Colon (tissue), 2 donors: ENCODE data around the gene HDAC4.

Source experiments
- FAIRE-seq: peaks from 2 replicates; lab custom pipeline; 2012; peaks lifted over from hg19 to GRCh38; lab: Jason Lieb, UNC
- donor health status: control.
- donor health status: control.

The HDAC4 gene

DNA sequence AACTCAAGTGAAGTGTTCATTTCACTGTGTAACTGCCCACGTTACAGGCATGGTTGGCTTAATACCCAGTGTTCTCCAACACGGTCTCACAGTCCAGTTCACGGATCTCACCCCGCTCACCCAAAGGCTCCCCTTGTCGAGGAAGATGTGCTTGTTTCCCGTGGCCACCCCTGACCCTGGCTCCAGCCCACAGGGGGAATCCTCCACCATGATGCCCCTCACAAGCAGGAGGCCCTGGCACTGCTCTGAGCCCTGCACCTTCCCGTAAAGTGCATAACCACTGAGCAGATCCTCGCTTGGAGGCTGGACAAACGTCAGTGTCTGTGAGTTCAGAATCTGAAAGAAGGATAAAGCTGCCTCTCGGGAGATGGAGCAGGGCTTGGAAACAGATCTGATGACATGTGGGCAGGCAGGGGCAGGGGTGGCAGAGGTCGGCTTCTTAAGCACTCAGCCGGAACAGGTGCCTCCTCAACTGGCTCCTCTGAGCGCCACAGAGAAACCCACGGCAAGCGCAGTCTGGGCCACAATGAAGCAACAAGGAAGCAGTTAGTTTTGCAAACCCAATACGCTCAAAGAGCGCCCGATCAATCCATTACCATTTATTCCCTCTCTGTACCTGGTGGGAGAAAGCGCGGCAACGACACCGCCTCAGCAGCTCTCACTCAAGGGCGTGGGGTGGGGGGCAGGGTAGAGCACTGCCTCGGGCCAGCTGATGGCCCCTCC, 17.6 kb downstream of the HDAC4 start:
- FAIRE-seq = no peak

DNA sequence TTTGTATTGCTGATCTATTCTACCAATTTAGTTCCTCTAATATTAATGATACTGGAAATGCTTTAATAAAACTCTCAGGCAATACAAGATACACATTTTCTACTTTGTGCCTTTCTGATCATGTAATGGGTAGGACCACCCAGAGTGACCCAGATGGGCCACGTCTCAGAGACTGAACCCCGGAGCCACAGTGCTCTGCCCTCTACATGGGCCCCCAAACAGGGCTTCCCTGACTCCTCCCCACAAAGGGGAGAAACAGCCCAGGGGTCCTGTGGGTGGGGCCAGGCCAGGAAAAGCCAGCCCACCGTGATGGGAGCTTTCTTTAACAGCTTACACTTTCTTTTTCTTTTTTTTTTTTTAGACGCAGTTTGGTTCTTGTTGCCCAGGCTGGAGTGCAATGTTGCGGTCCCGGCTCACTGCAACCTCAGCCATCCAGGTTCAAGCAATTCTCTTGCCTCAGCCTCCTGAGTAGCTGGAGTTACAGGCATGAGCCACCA, 18.4 kb downstream of the HDAC4 start:
- no peak for FAIRE-seq

DNA sequence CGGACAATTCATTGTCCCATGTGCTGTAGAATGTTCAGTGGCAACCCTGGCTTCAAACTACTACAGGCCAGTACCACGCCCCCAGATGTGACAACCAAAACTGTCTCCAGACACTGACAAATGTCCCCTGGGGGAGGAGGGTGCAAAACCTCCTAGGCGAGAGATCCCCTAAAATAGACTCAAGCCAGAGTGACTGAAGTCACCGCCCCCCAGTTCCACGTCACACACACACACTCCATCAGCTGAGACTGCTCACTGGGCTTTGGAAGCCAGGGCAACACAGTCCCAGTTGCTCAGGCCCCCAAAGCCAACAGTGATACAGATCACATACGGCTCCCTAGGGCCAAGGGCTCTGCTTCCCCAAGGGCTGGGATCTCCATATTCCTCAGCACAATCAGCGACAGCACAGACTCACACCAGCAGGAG, 19.1 kb downstream of the HDAC4 start:
- FAIRE-seq = no peak

DNA sequence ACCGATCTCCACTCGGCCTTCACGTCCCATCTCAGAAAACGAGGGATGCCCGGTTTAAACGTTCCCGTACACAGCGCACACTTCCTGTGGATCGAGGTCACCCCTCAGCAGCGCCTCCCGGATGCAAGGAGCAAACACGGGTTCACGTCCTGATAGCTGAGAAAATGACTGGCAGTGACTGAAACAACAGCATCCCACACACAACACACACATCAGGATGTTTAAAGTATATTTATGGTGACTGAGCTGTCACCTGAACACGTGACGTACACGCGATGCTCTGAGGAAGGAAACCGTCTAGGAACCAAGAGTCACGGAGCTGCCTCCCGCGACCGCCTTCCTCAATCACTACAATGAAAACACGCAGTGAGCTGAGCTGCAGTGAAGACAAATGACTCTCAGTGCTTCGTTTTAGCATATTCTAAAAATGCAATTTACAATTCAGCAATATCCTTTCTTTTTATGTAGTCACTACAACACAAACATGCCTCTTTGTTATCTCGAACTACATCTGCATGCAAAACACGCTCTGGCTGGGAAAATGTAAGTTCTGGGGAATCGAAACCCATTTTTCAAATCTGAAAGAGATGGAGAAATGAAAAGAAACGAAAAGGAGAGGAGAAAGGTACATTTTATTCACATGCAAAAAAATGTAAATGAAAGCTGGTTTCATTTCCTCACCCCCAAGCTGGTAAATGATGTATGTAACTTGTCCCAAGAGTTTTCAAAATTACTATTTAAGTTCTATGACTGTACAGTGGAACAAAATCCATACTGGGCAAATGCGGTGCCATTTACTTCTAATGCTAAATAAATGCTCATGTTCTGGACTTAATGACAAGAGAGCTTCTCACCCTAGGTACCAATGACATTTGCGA, 19.8 kb downstream of the HDAC4 start:
- FAIRE-seq = no peak

DNA sequence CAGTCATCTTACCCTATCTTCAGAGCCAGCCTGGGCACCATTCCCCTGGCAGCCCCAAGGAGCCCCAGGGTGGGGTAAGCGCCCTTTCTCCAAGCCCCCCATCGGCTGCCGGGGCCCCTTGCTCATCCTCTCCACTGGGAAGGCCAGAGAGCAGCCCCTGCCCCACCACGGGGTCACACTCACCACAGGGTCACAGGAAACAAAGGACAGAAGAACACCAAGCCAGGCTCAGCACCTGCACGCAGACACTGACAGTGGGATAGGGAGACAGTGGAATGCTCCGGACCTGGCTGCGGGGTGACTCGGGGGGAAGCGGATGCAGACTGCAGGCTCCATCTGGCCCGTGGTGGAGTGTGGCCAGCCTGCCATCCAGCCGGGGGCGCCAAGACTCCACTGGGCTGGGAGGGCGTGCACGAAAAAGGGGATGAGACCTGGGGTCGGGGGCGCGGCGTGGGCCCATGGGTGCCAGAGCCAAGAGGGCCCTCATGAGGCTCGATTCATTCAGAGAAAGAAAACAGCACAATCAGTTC, 21.1 kb downstream of the HDAC4 start:
- FAIRE-seq = no peak

DNA sequence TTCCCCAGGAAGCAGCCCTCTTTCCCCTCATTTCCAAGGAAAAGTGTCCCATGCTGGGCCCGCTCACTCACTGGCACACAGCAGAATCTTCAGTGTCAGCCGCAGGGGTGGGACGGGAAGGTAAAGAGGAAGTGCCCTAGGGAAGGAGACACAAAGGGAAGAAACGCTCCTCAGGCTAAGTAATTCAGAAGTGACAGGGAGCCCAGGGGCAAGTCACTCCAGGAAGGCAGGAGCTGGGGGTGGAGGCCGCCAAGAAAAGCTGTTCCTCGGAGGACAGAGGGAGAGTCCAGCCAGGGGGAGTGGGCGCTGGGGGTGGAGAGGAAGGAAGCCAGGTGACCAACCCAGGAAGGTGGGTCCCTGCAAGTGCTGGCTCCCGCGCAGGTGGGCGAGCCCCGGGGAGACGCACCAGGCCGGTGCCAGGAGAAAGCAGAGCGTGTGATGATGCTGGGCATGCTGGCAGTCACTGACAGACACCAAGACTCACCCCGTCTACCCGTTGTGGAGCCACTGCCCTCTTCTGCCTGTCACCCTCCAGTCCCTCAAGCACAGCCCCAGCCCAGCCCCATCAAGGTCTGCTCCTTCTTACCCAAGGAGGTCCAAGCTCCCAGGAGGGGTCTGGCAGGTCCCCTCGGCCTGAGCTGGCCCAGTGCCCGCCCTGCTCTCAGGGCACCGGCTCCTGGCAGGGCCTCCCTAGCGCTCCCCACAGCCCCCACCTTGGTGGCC, 21.7 kb downstream of the HDAC4 start:
- no peak for FAIRE-seq

DNA sequence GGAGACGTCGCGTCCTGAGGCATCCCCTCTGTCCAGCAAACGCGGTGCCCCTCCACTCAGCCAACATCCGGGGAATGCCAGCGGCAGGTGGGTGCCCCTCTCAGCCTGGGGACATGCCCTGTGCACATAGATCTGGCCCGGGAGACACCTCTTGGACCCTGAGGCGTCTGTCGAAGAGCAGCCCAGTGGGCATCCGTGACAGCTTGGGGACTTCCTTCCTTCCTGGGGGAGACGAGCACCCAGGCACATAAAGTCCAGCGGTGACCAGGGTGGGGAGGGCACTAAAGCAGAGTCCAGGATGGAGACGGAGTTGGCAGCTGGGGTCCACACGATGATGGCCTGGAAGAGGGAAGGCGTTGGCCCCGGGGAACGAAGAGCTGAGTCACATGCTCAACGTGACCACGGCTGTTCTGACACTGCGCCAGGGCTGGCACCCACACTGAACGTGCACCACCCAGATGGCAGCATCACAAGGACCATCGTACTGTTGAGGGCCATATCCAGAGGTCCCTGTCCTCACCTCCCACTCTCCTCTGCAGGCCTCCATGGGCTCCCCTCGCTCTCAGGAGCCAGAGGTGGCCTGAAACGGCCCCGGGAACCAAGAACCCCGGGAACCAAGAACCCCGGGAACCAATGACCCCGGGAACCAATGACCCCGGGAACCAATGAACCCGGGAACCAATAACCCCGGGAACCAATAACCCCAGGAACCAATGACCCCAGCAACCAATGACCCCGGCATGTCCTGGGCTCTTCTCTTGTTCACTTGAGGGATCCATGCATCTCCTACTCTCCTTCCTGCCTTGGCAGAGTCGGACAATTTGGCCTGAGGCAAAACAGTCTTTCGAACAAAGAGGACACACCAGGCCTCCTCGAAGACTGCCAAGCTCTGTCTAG, 22.6 kb downstream of the HDAC4 start:
- FAIRE-seq = no peak

DNA sequence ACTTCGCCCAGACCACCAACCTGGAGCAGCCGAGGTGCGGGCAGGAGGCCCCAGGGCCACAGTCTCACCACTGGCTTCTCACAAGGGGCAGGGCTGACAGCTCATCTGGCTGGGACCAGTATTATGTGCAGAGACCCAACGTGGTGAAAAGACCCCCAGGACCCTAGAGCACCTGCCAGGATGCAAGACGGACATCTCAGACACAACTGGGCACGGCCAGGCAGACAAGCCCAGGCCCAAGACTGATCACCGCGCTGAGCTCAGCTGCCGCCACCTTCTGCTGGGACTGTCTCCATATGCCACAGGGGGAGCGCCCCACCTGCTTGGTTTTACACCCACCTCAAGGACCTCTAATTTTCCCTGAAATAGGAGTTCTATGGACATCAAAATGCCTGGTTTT, 23.2 kb downstream of the HDAC4 start:
- FAIRE-seq = no peak

DNA sequence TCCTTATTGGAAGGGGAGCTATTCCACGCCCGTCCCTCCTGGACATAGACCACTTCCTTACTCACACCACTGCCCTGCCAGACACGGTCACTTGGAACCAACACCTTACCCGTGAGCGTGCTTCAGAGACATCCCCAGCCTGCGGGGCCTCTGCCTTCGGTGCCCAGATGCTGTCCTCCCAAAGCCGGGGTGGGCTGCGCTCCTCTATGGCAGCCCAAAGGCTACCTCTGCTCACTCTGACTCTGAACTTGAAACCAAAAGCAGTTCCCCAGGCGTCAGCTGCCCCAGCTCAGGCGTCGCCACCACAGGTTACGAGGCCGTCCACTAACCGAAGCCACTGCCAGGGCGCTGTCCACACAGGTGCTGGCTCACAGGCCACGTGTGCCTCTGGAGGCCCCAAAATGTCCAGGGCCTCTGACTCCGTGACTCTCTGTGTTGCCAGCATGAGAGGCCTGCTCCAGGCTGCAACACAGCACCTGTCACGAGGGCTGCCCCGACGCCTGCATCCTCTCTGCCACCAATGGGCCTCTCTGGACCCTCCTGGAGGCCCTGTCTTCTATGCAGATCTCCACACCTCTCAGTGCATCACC, 23.8 kb downstream of the HDAC4 start:
- no peak for FAIRE-seq

DNA sequence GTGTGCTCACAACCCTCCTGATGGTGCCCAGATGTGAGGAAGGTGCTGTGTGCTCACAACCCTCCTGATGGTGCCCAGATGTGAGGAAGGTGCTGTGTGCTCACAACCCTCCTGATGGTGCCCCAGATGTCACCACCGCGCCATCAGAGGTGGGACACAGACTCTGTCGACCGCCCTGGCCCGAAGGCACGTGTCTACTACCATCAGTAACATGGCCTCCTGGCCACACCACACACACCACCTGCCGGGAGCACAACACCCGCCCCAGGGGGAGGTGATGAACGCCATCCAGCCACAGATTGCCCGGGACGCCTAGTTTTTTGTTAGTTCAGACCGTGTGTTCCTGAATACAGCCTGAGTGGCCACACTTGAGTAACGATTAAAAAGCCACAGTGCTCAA, 24.5 kb downstream of the HDAC4 start:
- no peak for FAIRE-seq

DNA sequence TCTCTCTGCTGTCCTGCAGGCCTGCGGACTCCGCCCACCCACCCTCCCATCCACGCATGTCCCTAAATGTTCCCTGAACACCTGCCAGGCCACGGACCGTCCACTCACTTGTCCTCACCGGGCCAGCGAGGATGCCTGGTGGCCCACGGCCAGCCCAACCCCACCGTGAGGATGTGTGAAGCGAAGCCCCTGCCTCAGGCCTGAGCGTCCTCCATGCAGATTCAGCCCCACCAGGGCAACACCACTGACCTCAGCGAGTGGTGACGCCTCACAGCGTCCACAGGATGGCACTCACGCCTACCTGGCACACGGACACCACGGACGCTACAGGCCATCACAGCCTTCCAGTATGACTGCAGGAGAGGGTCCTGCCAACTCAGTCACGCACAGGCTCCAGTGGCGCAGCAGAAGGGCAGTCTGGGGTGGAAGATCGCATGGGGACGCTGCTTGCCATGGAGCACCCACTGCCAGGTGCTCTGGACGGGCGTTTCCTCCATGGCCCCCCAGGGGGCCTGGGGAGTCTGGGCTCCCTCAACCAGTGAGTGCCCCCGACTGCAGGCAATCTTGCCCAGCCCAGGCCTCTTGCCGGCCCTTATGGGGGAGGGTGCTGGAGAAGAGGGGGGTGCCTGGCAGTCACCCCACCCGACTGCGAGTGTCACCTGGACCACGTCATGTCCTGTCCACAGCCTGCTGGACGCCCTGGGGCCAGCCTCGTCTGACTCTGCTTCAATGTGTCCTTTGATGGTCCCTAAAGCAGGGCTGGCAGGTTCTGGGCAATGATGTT, 25.4 kb downstream of the HDAC4 start:
- FAIRE-seq = no peak

DNA sequence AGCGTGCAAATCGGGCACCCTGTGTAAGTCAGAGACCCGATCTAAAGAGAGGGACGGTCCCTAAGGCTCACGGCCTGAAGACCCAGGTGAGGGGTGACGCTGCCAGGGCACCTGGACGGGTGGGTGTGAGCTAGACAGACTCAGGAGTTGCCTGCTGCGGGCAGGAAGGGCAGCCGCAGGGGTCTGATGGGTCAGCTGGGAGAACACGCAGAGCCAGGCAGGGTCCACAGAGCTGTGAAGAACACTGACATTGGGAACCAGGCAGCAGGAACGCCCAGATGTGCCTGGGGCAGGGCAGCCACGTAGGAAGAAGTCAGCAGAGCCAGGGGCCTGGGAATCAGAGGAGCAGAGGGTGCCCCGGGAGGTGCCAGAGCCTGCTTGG, 25.9 kb downstream of the HDAC4 start:
- no peak for FAIRE-seq

DNA sequence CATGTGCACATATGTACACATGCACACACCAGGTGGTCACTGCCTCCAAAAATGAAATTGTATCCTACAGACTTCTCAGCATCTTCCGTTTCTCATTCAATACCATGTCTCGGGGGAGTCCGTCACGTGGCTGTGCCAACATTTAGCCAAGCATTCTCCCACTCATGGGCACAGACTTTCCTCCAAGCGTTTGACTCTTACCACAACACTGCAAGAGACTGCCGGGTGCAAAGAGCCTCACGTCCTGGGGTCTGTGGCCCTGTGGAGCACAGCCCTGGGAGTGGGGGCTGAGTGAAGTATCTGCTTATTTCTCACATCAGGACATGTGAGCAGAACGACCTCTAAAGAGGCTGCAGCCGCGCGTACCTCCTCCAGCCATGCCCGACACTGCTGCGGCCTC, 28.0 kb downstream of the HDAC4 start:
- FAIRE-seq = no peak

DNA sequence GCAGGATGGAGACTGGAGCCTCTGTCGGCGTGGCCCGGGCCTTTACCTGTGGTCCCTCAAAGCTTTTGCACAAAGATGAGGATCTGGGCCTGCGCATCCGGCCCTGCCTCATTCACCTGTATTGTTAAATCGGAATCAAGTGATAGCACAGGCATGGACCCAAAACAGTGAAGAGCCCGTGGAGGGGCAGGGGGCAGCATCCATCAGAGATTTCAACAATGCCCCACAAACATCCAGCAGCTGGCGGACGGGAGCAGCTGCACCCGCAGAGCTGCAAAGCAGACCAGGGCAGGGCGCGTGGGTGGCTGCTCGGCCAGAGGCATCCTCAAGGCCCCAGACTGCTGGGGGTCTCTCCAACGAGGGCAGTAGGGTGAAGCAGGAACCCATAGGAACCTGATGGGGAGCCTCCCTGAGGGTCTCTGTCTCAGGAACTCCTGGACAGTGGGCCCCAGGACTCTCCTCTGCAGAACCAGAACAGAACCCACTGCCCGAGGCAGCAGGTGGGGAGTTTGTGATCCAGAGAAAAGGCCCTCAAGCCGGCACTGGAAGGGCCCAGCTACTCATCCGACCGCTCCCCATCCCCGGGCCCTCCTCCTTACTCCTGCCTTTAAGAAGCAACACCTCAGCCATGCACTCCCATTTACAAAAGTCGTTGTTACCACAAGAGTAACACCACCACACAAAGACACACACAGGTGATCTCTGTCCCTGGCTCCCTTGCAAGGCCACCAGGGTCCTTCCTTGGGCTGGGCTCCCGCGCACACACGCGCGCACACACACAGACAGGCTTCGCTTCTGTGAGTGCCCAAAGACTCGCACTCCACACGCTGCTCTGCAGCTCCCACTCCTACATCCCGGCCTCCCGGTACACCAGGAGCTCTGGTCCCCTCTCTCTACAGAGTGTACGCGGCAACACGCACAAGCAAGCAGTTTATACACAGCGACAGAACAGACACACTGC, 28.8 kb downstream of the HDAC4 start:
- no peak for FAIRE-seq

DNA sequence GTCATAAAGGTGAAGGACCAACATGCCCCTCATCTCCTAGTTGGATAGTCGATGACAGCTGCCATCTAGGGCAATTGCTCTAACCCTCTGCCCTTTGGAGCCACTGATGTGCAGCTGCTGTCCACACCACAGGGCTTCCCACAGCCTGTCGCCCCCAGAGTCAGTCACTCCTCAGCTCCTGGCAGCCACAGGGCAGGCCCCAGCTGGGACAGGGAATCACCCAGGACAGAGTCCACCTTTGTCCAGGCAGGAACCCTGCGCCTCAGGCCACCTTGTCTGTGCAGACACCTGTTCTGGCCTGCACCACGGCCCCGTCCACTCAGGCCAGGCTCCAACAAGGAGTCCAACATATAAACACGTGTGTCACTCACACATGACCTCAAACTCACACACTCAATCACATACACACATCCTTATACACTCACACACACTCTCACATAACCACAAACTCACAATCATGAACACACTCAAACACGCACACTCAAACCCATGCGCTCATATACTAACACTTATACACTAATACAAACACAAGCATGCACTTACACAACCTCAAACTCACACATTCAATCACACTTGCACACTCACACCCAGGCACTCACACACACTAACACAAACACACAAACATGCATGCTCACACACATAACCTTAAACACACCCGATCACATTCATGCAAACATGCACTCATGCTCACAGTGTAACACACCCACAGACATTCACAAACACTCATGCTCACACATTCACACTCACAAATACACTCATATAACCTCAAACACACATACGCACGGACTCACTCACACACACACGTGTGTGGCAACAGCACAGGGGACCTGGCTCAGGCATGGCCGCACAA, 29.7 kb downstream of the HDAC4 start:
- no peak for FAIRE-seq

DNA sequence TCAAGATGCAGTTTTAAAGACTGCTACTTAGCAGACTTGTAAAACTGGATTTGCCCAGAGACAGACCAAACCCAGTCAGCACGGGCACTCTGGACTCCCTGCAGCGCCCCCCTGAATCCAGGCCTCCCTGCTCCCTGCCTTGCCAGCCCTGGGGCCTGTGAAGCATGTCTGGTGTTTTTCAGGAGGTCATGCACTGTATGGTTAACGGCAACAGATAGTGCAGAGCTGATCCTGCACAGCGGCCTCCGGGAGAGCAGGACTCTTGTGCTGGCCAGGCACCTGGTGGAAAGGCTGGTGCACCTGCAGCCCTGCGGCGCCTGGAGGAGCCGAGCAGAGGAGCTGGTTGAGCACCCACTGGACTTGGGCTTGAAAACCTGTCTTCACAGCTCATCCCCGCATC, 30.4 kb downstream of the HDAC4 start:
- FAIRE-seq = no peak

DNA sequence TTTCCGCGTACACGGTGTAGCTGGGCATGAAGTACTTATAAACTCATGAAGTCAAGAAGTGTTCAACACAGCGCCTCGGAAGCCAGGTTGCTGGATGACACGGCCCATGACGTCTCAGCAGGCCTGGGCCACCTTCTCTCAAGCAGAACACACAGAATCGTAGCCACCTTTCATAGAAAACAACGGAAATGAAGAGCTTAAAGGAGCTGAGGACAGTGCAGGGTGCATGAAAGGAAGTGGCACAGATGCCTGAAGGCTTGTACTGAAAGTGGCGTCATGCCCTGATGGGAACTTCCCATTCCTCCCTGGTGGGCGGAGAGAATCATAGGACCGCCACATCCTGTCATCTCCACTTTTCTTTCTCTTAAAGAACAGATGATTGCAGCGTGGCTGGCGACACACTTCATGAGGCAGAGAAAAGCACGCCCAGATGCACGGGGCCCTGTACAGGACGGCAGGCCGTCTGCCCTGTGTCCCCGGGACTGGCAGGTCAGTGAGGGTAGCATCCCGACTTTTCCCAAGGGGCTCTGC, 31.1 kb downstream of the HDAC4 start:
- FAIRE-seq = no peak
